ENCODE measurements around the gene ZFR2.

ZFR2 gene

GRCh38 chr19:3804429-3804828 lies 64.4 kb downstream of the ZFR2 start:
- TF ChIP-seq CTCF (IDR thresholded peaks at IDR 0.05; ENCODE audit: borderline replicate concordance, control extremely low read depth, extremely low read depth, insufficient read depth, missing control alignments) = no peak
- in situ Hi-C loops (cut with MboI; ENCODE audit: low sequenced_read_pairs, unreplicated experiment) = no loop called here
- DNase-seq (ENCODE audit: low spot score) = no peak

- in situ Hi-C loops (cut with MboI; ENCODE audit: low sequenced_read_pairs, unreplicated experiment) = no loop called here
- no peak for DNase-seq (ENCODE audit: low spot score)
- no peak for TF ChIP-seq CTCF (IDR thresholded peaks at IDR 0.05; ENCODE audit: borderline replicate concordance, control extremely low read depth, extremely low read depth, insufficient read depth, missing control alignments)
Observed at GRCh38 chr19:3803986-3804385, 64.9 kb downstream of the ZFR2 start.

DNA sequence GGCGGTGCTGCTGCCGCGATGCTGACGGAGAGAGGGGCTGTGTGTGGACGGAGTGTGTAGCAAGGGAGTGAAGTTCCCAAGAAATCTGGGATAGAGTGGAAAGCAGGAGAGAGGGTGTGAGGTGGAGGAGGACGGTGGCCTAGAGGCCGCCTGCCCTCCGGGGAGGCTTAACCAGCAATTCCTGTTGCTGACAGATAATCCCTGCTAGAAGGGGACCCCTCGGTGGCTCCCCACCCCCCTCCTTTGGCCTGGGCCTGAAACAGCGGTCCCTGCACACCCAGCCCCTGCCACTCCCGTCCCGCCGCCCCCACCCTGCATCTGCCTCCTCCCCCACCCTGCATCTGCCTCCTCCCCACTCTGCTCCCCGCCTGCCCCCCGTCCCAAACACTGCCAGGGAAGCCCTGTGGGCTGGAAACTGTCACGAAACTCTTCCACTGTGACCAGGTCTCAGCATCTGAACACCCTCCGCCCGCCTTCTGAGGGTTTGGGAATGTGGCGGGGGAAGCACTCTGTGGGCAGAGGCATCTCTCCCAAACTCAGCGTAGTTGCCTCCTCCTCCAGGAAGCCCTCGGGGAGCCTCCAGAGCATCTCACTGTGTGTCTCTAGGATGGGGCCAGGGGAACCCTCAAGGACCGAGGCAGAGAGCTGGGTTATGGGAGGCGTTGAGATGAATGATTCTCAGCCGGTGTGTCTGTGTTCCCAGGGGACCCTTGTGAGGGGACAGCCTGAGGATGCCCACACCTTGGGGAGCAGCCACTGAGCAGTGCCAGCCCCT lies 65.5 kb downstream of the ZFR2 start:
- no peak for DNase-seq (ENCODE audit: low spot score)
- in situ Hi-C loops (cut with MboI; ENCODE audit: low sequenced_read_pairs, unreplicated experiment) = no loop called here
- no peak for TF ChIP-seq CTCF (IDR thresholded peaks at IDR 0.05; ENCODE audit: borderline replicate concordance, control extremely low read depth, extremely low read depth, insufficient read depth, missing control alignments)

DNA sequence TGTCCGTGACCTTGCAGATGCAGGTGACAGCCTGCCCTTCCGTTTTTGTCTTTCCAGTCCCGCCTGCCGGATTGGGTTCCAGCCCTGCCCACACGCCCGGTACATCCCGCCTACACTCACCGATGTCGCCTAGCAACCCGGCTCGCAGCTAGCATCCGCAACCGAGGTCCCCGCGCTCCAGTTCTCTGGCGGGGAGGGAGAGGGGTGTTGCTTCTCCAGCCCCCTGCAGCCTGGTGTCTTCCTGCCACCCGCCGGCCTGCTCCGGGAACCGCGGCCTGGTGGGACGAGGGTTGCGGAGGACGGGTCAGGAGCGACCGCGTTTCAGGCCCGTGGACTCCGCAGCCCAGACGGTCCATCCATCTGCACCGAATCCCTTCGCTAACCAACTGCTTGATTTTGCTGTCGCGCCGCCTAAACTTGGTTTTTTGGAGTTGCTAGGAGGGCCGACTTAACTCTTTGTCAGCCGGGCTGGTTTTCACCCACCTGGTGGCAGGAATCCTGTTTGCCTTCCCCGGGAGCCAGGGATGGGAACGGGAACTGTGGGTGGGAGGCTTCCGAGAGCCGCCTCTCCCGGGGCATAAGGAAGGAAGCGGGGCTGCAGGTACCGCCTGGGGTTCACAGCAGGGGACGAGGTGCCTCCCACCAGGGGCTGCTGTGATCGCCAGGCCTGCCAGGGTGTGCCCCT lies 67.3 kb downstream of the ZFR2 start:
- in situ Hi-C loops (cut with MboI; ENCODE audit: low sequenced_read_pairs, unreplicated experiment) = no loop called here
- DNase-seq (ENCODE audit: low spot score) = peak; percentile 69
- no peak for TF ChIP-seq CTCF (IDR thresholded peaks at IDR 0.05; ENCODE audit: borderline replicate concordance, control extremely low read depth, extremely low read depth, insufficient read depth, missing control alignments)

- no peak for DNase-seq (ENCODE audit: low spot score)
- in situ Hi-C loops (cut with MboI; ENCODE audit: low sequenced_read_pairs, unreplicated experiment) = no loop called here
- TF ChIP-seq CTCF (IDR thresholded peaks at IDR 0.05; ENCODE audit: borderline replicate concordance, control extremely low read depth, extremely low read depth, insufficient read depth, missing control alignments) = no peak
Observed at GRCh38 chr19:3800996-3801395, 67.8 kb downstream of the ZFR2 start.

DNA sequence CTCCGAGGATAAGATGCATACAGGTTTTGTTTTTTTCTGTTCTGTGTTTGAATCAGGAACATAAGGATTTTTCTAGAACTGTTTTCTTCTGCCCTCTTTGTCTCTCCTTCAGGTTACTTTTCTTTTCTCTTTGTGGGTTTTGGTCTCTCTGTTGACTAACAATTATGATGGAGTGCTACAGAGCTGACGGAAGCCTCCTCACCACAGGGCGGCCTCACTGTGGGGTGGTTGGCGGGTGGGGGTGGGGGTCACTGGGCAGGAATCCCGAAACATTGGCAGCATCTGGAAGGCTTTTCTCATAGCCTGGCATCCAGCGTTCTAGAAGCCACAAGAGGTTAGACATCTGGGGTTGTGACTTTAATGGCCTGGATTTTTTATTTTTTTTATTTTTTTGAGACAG lies 70.7 kb downstream of the ZFR2 start:
- no peak for TF ChIP-seq CTCF (IDR thresholded peaks at IDR 0.05; ENCODE audit: borderline replicate concordance, control extremely low read depth, extremely low read depth, insufficient read depth, missing control alignments)
- in situ Hi-C loops (cut with MboI; ENCODE audit: low sequenced_read_pairs, unreplicated experiment) = no loop called here
- DNase-seq (ENCODE audit: low spot score) = no peak
